HG03108 (cell line): ENCODE data around the gene BORCS8.
"Not testable (repeated sequence)": the region's sequence is repeated elsewhere in the genome, so short reads cannot be mapped to it uniquely, and the experiment has no call there.

Experiments
- ATAC-seq: cut with Tn5 transposase; IDR thresholded peaks from one replicate; pipeline ENCODE4 v1.9.1; 2021; ENCODE audit warnings: moderate library complexity; ENCODE audit not compliant: unreplicated experiment

The BORCS8 gene

DNA sequence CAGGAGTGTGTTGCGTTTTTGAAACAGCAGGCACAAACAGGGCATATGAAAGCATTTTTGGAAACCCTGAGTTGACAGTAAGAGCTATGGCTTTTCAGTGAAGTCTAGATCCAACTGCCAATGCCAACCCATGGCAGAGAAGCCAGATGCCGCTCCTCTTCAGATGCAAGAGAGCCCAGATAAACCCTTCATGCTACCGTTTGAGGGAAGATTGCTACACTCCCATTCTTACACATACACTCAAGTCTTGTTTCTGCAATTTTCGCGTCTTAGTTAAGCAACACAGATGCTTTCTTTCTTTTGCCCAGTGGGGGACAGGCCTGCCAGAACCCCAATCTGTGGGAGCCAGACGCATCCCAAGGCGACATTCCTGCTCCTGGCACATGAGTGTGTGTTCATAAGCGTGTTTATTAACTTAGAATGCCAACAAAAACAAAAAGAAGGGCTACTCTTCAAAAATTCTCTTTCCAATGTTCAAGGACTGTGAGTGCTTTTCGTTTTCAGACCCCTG lies 10.4 kb downstream of the BORCS8 start:
- ATAC-seq: no peak

DNA sequence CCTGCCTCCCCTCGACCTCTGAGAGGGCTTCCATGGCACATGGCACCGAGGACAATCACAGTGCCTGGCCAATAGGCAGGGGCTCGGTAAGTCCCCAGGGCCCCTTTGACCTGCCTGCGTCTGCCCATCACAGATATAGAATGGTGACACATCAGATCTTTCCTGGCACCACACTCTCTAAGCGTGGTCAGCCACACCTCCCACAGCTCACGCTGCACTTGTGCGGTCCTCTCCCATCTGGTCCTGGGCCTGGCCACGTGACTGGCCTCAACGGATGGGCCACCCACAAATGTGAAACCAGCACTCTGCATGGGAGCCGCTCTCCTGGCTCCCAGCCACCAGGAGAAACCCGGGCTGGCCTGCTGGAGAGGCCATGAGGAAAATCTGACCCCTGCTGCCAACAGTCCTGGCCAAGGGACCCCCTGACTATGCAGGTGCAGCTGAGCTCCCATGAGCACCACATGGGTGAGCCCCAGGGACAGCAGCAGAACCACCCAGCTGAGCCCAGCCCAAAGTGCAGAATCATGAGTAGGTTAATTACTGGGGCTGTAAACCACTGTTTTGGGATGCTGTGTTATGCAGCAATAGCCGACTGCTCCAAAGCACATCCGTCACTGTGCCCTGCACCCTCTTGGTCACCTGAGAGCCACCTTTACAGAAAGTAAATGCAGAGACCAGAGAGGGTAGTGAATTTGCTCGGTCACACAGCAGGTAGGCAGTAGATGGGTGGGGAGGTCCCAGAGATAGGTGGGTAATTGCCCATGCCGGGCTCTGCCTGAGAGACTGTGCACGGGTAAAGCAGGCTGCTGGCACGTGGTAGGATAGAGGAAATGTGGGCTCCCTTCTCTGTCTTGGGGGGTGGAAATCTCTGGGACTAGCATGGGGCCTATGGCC lies 12.2 kb downstream of the BORCS8 start:
- ATAC-seq: no peak

DNA sequence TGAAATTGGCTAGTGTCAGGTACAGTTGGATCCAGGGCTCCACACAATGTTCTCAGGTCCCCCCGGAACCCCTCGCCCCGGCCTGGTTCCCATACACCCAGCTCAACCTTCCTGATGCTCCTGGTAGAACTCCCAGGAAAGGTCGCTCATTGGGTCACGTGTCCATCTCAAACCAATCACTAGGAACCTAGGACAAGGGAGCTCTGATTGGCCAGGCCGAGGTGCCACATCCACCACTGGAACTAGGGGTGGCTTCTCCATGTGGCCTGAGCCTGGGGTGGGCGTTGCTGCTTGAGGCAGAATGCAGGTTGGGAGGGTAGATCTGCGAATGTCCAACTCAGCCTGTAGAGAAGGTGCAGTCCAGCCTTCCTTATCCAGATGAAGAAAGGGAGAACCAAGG lies 15.0 kb downstream of the BORCS8 start:
- no peak for ATAC-seq

DNA sequence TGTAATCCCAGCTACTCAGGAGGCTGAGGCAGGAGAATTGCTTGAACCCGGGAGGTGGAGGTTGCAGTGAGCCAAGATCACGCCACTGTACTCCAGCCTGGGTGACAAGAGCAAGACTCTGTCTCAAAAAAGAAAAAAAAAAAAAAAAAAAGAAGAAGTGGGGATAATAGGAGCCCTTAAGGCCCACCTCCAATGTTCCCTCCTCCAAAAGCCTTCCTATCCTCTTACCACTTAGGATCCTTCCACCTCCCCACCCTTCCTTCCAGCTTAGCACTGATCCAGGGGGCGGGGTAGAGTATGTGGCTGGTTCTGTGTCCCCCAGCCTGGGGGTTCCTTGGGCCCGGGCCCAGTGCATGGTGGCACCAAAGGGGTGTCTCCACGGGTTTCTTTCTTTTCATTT lies 18.7 kb downstream of the BORCS8 start:
- not testable (repeated sequence) for ATAC-seq

DNA sequence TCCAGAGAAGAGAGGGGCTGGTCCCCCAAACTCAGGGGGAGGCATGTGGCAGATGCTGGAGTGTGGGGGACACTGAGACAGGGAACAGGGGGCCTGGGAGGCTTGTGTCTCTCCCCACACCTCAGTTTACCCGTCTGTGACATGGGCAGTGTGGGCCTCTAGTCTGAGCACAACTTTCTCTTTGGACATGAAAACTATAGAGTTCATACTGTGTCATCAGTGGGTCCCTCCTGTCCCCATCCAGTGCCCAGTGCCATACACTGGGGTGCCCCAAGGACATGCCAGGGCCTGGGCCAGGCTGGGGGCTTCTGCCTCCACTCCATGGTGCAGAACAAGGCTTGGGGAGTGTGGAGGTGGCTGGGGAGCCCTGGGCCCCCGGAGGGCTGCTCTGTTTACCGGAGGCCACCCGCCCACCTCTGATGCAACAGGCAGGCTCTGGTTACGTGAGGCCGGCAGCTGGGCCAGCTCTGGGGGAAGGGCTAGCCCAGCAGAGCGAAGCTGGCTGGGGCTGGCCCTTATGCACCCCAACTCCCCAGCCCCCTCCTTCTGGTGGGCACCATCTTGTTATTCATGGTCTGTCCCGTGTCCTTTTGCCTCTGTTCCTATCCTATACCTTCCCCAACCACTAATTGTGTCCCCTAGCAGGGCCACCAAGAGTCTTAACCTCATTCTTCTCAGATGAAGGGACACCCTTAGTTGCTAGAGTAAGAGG lies 20.0 kb downstream of the BORCS8 start:
- no peak for ATAC-seq

DNA sequence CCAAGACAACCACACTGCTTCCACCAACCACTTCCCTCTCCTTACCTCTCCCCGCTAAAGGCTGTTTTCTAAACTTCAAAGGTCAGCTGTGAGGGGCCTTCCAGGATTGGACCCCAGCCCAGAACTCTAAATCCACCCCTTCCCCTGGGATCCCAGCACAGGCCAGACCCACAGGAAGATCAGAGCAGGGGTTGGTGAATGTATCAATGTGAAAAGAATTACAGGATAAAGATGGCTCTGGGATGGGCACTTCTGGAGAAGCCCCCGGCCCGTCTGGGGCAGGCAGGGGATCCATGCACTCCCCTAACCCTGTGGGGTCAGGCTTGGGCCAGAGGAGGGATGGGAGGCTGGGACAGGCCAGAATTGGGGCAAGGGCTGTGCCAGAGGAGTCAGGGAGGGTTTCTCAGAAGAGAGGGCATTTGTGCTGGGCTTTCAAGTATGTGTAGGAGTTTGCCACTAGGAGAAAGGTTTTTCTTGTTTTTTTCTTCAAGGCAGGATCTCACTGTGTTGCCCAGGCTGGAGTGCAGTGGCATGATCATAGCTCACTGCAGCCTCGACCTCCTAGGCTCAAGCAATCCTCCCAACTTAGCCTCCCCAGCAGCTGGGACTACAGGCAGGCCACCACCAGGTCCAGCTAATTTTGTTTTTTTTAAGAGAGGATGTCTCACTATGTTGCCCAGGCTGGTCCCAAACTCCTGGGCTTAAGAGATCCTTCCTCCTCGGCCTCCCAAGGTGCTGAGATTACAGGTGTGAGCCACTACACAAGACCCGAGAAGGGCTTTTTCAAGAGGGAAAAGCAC lies 20.9 kb downstream of the BORCS8 start:
- ATAC-seq: no peak

DNA sequence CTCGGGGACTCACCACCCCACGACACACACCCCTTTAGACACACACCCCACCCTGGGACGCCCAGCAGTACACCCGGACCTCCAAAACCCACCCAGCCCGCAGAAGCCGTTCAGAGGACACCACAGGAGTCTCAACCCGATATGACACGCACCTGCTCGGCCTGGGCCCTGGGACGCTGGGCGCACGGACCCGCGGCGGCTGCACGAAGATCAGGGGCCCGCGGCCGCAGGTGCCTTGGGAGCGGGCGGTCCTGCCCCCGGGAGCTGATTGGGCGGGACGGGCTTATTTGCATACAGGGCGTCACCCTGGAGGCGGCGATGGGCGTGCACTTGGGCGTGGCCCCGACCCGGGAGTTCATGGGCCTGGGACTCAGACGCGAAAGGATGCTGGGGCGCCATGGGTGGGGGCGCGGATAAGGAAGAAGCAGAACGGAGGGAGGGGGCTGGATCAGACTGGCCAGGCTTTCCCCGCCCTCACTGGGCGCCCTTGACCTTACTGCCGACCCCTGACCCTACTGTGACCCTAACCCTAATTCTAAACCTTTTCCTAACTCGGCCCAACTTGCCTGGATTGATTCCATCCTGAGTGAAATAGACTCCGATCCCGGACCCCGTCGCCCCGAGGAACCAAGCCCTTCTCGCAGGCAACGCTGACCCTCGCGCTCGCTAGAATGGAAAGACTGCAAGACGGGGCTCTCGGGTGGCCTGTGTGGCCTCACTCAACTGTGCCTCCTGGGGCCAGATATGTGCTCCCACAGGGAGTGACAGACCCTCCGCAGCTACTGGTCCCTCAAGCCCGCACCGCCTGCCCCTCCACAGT lies 21.7 kb downstream of the BORCS8 start, which contains the start of gene MEF2B:
Gene MEF2B, minus strand, starts transcription at position 211 of the 820 bp plus-strand sequence. CDS start 19,528 bp downstream, outside the sequence.
- peak; percentile 87 for ATAC-seq

DNA sequence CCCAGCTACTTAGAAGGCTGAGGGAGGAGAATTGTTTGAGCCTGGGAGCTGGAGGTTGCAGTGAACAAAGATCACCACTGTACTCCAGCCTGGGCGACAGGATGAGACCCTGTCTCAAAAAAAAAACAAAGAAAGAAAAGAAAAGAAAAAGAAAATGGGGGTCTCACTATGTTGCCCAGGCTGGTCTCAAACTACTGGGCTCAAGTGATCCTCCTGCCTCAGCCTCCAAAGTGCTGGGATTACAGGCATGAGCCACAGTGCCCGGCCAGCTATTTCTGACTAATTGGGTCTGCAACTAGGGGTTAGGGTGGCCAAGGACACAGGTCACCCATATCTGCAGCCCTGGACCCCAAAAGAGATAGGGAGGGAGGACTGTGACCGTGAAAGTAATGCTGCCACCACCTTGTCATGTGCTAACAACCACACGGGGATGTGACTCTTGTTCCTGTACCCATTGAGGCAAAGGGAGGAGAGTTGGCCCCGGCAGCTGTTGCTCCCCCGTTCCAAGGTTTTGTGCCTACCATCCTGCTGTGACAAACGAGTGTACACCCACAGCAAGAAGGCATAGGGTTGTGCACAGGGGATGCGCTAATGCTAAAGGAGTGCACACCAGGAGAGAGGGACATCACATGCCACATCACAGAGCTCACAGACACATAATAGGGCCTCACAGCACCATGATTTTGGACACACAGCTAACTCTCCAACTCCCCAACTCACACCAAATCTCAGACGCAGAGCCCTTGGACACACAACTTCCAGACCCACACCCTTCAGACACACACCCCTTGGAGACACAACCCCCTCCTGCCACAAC lies 22.5 kb downstream of the BORCS8 start:
- ATAC-seq: no peak

DNA sequence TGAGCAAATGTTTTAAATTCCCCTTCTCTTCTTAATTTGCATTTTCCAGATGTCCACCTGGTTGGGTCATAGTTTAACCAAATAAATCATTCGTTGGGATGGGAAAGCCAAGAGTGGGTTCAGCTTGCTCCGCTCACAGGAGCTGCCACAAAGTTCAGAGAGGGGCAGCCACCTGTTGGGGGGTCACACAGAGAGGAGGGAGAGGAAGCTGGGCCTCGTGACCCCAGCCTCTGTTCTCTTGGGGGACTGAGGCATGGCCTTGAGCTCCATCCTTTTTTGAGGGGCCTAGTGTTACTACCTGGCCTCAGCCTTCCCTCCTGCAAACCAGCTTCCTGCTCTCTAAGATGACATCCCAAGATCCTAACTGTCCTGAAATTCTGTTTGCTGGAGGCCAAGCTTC lies 24.3 kb downstream of the BORCS8 start:
- ATAC-seq: no peak

DNA sequence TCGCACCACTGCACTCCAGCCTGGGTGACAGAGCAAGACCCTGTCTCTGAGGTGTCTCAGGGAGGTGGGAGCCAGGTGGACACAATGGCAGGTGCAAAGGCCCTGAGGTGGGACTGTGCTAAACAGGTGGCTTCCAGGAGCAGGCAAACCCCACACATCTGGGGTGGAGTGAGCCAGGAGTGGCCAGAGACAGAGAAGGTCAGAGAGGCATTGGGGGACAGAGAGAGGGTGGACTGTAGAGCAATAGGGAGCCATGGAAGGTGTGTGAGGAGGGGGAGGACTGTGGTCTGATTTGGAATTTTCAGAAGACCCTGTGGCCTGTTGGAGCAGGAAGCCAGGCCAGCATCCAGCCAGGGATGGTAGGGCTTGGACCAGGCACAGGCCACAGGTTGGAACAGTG lies 26.6 kb downstream of the BORCS8 start:
- no peak for ATAC-seq

DNA sequence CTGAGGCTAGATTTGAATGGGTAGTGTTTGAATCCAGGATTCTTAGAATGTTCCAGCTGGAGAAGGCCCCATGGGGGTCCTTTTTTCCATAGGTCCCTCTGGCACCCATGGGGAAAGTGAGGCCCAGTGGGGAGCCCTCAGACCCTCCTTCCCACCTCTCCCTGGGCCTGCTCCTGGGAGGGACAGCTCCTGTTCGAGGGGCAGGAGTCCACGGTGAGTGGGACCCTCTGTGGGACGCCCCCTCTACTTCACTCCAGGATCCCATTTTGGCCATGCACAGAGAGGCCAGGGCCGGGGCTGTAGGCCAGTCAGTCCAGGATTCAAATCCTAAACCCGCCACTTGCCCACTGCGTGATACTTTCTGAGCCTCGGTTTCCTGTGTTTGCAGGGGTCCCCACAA lies 29.5 kb downstream of the BORCS8 start:
- ATAC-seq: no peak

DNA sequence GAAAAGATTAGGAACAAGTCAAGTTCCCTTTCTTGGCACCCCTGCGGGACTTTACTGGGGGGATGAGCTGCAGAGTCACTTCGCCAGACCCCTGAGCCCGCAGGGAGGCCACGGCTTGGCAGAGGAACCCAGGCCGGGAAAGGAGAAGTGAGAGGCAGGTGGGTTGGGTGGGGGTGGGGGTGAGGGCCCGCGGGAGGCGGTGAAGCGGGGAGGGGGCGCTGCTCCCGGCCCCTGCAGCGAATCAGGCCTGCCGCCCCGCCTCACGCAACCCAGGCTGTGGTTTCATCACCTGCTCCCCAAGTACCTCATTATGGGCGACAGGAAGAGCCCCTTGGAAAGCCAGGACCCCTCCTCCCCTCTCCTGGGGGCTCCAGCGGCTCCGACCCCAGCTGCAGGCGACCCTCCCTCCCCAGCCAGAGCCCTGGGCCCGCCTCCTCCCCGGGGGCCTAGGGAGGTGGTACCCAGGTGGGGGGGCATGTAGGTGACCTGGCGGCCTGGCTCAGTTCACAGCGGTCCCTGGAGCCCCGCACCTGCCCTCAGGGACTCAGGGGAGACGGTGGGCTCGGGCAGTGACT lies 31.4 kb downstream of the BORCS8 start:
- ATAC-seq: no peak

DNA sequence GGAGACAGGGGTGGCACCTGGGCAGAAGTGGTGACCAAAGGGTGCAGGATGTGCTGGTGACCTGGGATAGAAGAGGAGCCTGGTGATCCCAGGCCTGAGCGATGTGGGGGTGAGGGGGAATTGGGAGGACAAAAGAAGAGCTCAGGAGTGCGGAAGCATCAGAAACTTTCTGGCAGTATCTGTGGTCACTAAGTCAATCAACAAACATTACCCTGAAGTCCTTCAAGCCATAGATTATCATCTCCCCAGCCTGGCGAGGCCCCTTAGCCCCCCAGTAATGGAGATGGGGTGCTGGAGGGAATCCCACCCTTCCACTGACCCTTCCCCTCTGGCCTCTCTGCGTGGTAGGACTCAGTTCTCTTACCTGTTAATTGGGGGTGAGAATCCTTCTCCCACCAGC lies 32.4 kb downstream of the BORCS8 start:
- ATAC-seq: no peak

DNA sequence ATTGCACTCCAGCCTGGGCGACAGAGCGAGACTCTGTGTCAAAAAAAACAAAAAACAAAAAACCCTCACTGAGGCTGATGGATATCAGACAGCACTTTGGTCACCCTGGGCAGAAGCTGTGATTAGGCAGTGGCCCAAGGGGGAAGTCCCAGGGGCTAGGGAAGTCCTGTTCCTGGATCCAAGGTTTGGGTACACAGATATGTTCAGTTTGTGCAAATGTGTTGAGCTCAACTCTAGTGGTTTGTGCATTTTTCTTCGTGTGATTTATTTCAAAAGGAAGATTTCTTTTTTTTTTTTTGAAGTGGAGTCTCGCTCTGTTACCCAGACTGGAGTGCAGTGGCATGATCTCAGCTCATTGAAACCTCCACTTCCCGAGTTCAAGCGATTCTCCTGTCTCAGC lies 34.1 kb downstream of the BORCS8 start:
- no peak for ATAC-seq

DNA sequence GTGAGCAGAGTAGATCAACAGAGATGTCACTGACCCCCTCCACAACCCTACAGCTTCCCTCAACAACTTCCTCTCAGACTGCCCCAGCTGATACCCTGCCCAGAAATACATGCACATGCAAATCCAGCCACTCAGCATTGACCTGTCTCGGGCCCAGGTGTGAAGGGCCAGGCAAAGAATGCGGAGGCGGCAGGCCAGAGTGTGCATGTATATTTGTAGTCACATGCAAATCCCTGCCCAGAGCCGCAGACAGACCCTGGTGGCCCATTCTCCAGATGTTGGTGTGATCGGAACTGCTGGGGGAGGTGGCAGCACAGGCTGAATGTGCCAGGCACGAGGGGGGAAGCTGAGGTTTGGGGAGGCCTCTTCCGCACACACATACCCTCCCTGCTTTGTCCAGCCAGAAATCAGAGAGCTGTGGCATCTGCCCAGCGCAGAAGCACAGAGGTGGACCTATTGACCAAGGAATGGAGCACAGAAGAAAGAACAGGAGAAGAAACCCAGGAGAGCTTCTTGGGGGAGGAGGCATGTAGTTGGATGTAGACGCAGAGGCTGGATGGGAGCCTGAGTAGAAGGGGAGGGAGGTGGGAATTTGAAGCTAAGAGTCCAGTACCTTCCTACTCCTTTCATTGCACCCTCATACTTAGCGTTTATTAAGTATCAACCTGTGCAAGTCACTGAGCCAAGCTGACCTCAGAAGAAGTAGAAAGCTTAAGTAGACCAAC lies 36.3 kb downstream of the BORCS8 start:
- ATAC-seq: peak; percentile 52

DNA sequence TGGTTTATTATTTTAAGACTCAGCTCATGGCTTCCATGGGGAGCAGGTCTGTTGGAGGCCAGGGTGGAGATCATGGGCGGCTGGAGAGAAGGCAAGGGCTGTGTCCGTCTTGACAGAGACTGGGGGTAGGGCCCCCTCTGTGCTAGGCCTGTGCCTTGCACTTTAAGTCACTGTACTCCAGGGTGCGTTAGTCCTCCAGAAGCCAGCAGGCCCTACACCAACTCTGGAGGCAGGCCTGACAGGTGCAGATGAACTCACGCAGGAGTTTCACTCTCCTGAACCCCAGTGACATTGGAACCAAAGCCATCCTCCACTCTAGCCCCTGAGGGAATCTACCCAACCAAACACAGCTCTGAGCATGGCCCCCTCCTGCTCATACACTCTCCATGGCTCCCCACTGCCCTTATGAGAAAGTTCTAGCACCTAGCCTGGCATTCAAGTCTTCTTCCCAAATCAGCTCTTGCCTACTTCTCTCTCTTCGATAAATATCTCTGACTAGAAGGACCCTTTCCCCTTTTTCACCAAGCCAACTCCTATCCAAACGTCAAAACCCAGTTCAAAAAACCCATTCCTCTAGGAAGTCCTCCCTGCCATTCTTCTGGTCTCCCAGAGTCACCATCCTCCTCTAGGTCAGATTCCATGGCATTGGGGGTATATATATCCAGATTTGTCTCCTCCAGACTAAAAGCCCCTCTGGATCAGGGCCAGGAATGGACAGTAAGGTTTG lies 37.0 kb downstream of the BORCS8 start:
- ATAC-seq: no peak

DNA sequence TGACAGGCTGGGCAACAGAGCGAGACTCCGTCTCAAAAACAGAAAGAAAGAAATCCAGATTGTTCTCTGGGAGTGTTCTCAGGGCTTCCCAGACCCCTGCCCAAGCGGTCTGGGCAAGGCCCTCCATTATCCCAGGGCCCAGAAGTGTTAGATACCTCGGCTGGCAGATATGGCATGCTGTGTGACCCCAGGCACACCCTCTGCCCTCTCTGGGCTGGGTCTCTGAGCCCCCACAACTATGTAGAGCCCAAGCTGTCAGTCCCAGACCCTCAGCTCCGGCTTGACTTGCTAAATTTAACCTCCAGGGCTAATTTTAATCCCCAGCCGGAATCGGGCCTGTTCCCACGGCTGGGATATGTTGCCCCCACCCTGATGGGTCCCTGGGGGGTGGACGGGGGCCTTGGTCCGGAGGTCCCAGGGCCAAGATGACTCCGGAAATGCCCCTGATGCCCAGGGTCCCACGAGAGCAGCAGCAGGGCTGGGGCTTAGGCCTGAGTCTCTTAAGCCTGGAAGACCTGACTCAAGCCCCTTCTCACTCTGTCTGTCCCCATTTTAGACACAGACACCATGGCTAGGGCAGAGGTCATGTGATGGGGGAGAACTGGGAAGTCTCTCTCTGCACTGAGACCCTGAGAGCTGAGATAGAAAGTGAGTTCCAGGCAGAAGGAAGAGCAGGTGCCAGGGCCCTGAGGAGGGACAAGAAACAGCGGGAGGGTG lies 39.1 kb downstream of the BORCS8 start:
- no peak for ATAC-seq
